MG63 (cell line): ENCODE data around the gene LMOD3. TPM values are rescaled to one million over a fixed set of nuclear protein-coding genes. Genes with fewer than 3 reads are reported as not detected.

Source experiments
- total RNA-seq: library from RNA; depleted of rRNA; stranded (reverse); fragments of >200 nt; shearing (Covaris generic); gene quantifications from 2 replicates; pipeline ENCODE4 v1.2.3, GENCODE V29; 2014; ENCODE audit warnings: low replicate concordance; rRNA removed

The LMOD3 gene
- total RNA-seq, 1 experiment from 2014 or later = not detected

Other genes with a start within 250 kb of the LMOD3 start
- not detected in 2 replicates for gene TAFA4, start 190.0 kb downstream of the LMOD3 start, total RNA-seq
- gene EOGT, start 108.9 kb downstream of the LMOD3 start, total RNA-seq = 10.8 and 13.9 TPM in 2 replicates
- gene TMF1, start 70.3 kb downstream of the LMOD3 start, total RNA-seq = 2.7 and 4.2 TPM in 2 replicates
- gene UBA3, start 42.2 kb downstream of the LMOD3 start, total RNA-seq = 47.2 and 47.4 TPM in 2 replicates
- 48.3 and 67.5 TPM in 2 replicates for gene ARL6IP5, start 37.7 kb downstream of the LMOD3 start, total RNA-seq